HepG2 (cell line): ENCODE results near the gene CDYL2. TPM values are rescaled to one million over a fixed set of nuclear protein-coding genes. Genes with fewer than 3 reads are reported as not detected.

Experiments
- ATAC-seq: fragments of 200-7000 bp; cut with Tn5 transposase; 3 replicates; pipeline ENCODE4 v1.9.1; 2020; ENCODE audit warnings: mild to moderate bottlenecking, moderate library complexity
- BruUV-seq: library from RNA; stranded (reverse); fragments of 400-500 nt; replicated peaks from 2 replicates; lab custom pipeline; 2021; lab: Mats Ljungman, UMichigan
- CTCF ChIA-PET: fragments of 300-600 bp; formaldehyde crosslinking; extraction: SDS; loops from one replicate; lab custom pipeline; 2021; ENCODE audit warnings: low total read pairs, inconsistent platforms, low intra/inter-chr PET ratio; lab: Yijun Ruan, JAX
- POLR2A ChIA-PET: fragments of 350-600 bp; sonication (Branson Sonifier 250); formaldehyde crosslinking; loops from one replicate; lab custom pipeline; 2020; ENCODE audit warnings: antibody characterized with exemption, inconsistent platforms; lab: Yijun Ruan, JAX
- DNase-seq: peaks from one replicate; pipeline ENCODE4 v3.0.0-alpha.2; 2015; ENCODE audit warnings: low spot score
- FAIRE-seq: peaks from 3 replicates; lab custom pipeline; 2011; peaks lifted over from hg19 to GRCh38; lab: Jason Lieb, UNC
- H2AFZ ChIP-seq: one replicate; pipeline ENCODE4 v1.6.1; 2011; ENCODE audit warnings: low read length, inconsistent platforms
- H3K27ac ChIP-seq: fragments of 300-600 bp; 3 replicates; pipeline ENCODE4 v1.8.0; 2011; ENCODE audit warnings: mixed run types, mild to moderate bottlenecking, mixed read lengths, low read length, inconsistent platforms; ENCODE audit not compliant: insufficient read depth; ENCODE audit errors: extremely low read length
- H3K27me3 ChIP-seq, 2 experiments: fragments of 200-600 bp in 1 of 2; 2 replicates in 1 of 2; 3 replicates in 1 of 2; pipeline versions ENCODE4 v1.6.0 to v1.8.0; 2011; ENCODE audit warnings: low read length in 2 of 2, mild to moderate bottlenecking in 2 of 2, moderate library complexity in 2 of 2, inconsistent platforms in 1 of 2; ENCODE audit not compliant: insufficient read depth in 2 of 2, control insufficient read depth in 1 of 2
- H3K36me3 ChIP-seq, 2 experiments: fragments of 200-600 bp in 1 of 2; replicated peaks in 1 of 2; 2 replicates in 1 of 2; 3 replicates in 1 of 2; pipeline versions ENCODE4 v1.5.1 to v1.8.0; 2011; ENCODE audit warnings: low read length in 2 of 2, inconsistent platforms in 1 of 2; ENCODE audit not compliant: insufficient read depth in 2 of 2, control insufficient read depth in 1 of 2
- H3K4me1 ChIP-seq: 2 replicates; pipeline ENCODE4 v1.5.1; 2012; ENCODE audit warnings: low read length, inconsistent platforms; ENCODE audit not compliant: insufficient read depth
- H3K4me2 ChIP-seq: 2 replicates; pipeline ENCODE4 v1.6.0; 2011; ENCODE audit warnings: low read depth, low read length, inconsistent platforms
- H3K4me3 ChIP-seq, 3 experiments: fragments of 200-600 bp in 1 of 3; sonication (generic), shearing (Covaris generic) in 1 of 3; replicated peaks in 1 of 3; 2 replicates each; pipeline ENCODE4 v1.5.1; 2011 to 2016; ENCODE audit warnings: low read length in 3 of 3, inconsistent platforms in 2 of 3, low read depth in 2 of 3, mild to moderate bottlenecking in 2 of 3, control low read depth in 1 of 3, mixed read lengths in 1 of 3; ENCODE audit not compliant: insufficient read depth in 1 of 3
- H3K79me2 ChIP-seq: one replicate; pipeline ENCODE4 v1.6.1; 2011; ENCODE audit warnings: low read length, inconsistent platforms; ENCODE audit not compliant: insufficient read depth
- H3K9ac ChIP-seq: 2 replicates; pipeline ENCODE4 v1.6.0; 2011; ENCODE audit warnings: mild to moderate bottlenecking, low read depth, low read length, inconsistent platforms; ENCODE audit not compliant: insufficient read depth
- H3K9me3 ChIP-seq: 2 replicates; pipeline ENCODE4 v1.5.1; 2012; ENCODE audit warnings: mild to moderate bottlenecking, low read length
- H4K20me1 ChIP-seq: 2 replicates; pipeline ENCODE4 v1.6.0; 2011; ENCODE audit warnings: inconsistent platforms, mild to moderate bottlenecking, low read length, moderate library complexity; ENCODE audit not compliant: insufficient read depth
- BCL6 ChIP-seq: IDR thresholded peaks from 2 replicates; pipeline ENCODE4 v1.6.1; 2016; ENCODE audit warnings: missing genetic modification reagents, missing compliant biosample characterization
- EZH2 ChIP-seq: conservative IDR thresholded peaks from 2 replicates; pipeline ENCODE4 v1.6.1; 2012; ENCODE audit warnings: mild to moderate bottlenecking, low read depth, low read length, moderate library complexity
- GATAD2A ChIP-seq: IDR thresholded peaks from 2 replicates; pipeline ENCODE4 v1.6.1; 2016
- KDM2A ChIP-seq: sonication (generic); formaldehyde crosslinking; IDR thresholded peaks from 2 replicates; pipeline ENCODE4 v1.4.0; 2020; ENCODE audit warnings: low read depth, missing genetic modification reagents, borderline replicate concordance
- MXD4 ChIP-seq: IDR thresholded peaks from 2 replicates; pipeline ENCODE4 v1.6.1; 2016; ENCODE audit warnings: mild to moderate bottlenecking, missing biosample characterization, missing genetic modification reagents
- SETDB1 ChIP-seq: sonication (generic); formaldehyde crosslinking; IDR thresholded peaks from 2 replicates; pipeline ENCODE4 v1.5.1; 2020; ENCODE audit warnings: missing genetic modification reagents, mild to moderate bottlenecking, borderline replicate concordance
- TRIM22 ChIP-seq: fragments of 450-650 bp; IDR thresholded peaks from 2 replicates; pipeline ENCODE4 v1.6.1; 2017
- ZC3H13 ChIP-seq: sonication (generic); formaldehyde crosslinking; IDR thresholded peaks from 2 replicates; pipeline ENCODE4 v1.8.1; 2023; ENCODE audit warnings: mild to moderate bottlenecking, missing genetic modification reagents, moderate library complexity
- ZNF282 ChIP-seq: fragments of 450-650 bp; IDR thresholded peaks from 2 replicates; pipeline ENCODE4 v1.6.1; 2018; ENCODE audit not compliant: partially characterized antibody
- ZNF431 ChIP-seq: sonication (generic); formaldehyde crosslinking; IDR thresholded peaks from 2 replicates; pipeline ENCODE4 v1.9.0; 2022; ENCODE audit warnings: missing genetic modification reagents, low read depth, mild to moderate bottlenecking, borderline replicate concordance
- ZNF670 ChIP-seq: sonication (generic); formaldehyde crosslinking; IDR thresholded peaks from 2 replicates; pipeline ENCODE4 v1.8.0; 2022; ENCODE audit warnings: mild to moderate bottlenecking, missing genetic modification reagents, borderline replicate concordance
- WGBS: methylation state at CpG from one replicate; pipeline ENCODE4 v1.1.6; 2017; ENCODE audit warnings: low lambda C conversion rate; 5-methylcytosine and 5-hydroxymethylcytosine counted together
- in situ Hi-C: cut with HindIII; loops from 2 replicates; pipeline ENCODE4 v1.10.0; 2017; ENCODE audit warnings: low pct_unique_long_range_greater_than_20kb; ENCODE audit not compliant: extremely low pct_ligation_motif_present
- intact Hi-C: fragments of 100-400 bp; cut with micrococcal nuclease; formaldehyde crosslinking; loops from one replicate; pipeline ENCODE4 v1.10.0; 2022; ENCODE audit not compliant: unreplicated experiment
- polyA plus RNA-seq, 8 experiments: library from polyadenylated mRNA; depleted of rRNA in 3 of 8; stranded (reverse) in 7 of 8; unstranded in 1 of 8; fragments of >200 nt; fragmentation: Illumina TruSeq in 4 of 8; extraction: Trizol in 4 of 8; gene quantifications; 2 replicates each; pipeline versions ENCODE4 v1.2.1 to v1.2.3, GENCODE V29; 2011 to 2016; ENCODE audit warnings: low read depth in 4 of 8, missing spikeins in 1 of 8, mixed read lengths in 1 of 8; ENCODE audit not compliant: insufficient read depth in 1 of 8
- total RNA-seq, 5 experiments: library from RNA; depleted of rRNA; stranded (reverse); fragments of >200 nt; fragmentation: Illumina TruSeq; extraction: Trizol; gene quantifications; 2 replicates each; pipeline ENCODE4 v1.2.3, GENCODE V29; 2016; ENCODE audit warnings: low read depth in 1 of 5
- TF ChIP-seq, protein P1 (sequence below): IDR thresholded peaks from 2 replicates; pipeline ENCODE4 v1.6.1; 2016; ENCODE audit warnings: control low read depth

The CDYL2 gene
- total and polyA plus RNA-seq, 2 of the 13 experiments (the other 11 are each of a cell fraction or from before 2014, with no cell fraction given): 0.07 to 0.35 TPM

DNA sequence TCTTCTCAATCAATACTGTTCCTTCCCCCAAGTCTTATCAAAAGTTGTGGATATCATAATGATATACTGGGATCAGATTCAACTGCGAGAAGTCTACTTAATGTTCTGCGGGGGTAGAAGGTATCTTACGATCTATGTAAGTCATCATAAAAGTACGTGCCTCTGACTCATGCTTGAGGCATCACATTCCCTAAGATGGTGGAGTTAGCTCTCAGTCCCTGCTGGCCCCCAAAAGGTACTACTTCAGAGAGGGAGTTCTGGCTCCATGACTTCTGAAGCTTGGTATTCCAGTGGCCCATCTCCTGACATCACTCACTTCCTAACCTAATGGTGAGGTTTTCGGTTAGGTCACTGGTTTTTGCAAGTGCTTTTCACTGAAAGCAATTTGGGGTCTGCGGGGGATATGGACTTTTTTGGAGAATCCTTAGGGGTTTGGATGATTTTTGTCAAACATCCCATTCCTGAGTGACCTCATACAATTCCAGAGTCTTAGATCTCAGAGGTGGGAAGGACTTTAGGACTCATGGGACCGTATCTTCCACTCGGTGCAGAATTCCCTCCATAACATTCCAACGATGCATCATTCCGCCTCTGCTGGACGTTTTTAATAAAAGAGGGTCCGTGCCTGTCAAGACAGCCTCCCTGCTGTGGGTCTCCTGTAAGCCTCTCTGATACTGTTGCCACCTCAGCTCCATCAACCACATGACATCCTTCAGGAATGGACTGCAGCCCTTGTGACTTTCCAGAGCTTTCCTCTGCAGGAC, 189.3 kb downstream of the CDYL2 start (continued):
- TF ChIP-seq TRIM22: no peak

GRCh38 chr16:80612461-80613017, 191.9 kb downstream of the CDYL2 start:
- no peaks in the 10 kb centered on the region for H3K9me3 ChIP-seq
- no peak overlapping the region for H3K4me3 ChIP-seq
- in situ Hi-C loops: no loop called here
- H4K20me1 ChIP-seq: no peaks in the 10 kb centered on the region
- H3K27me3 ChIP-seq: no peaks in the 10 kb centered on the region
- H3K36me3 ChIP-seq: no peaks in the 10 kb centered on the region
- DNase-seq (no peak), FAIRE-seq (no peak), ATAC-seq (no peak)
- no peaks in the 10 kb centered on the region for H3K4me1 ChIP-seq
- no peak overlapping the region for H3K27ac ChIP-seq
- CTCF ChIA-PET: no interaction called here
- H3K4me2 ChIP-seq: no peak overlapping the region
- WGBS: 69% methylated on average over 13 of the region's 13 CpGs
- BruUV-seq: no TSS peak
- H3K9ac ChIP-seq: no peak overlapping the region
- POLR2A ChIA-PET: no interaction called here
- intact Hi-C loops: no loop called here
- no peak for TF ChIP-seq ZNF431 (CRISPR knock-in tag)
- H3K79me2 ChIP-seq: no peaks in the 10 kb centered on the region
- H2AFZ ChIP-seq: no peak overlapping the region

GRCh38 chr16:80611930-80612327, 192.5 kb downstream of the CDYL2 start:
- H3K36me3 ChIP-seq: no peaks in the 10 kb centered on the region
- in situ Hi-C loops: no loop called here
- no peak for TF ChIP-seq GATAD2A
- no peak for TF ChIP-seq KDM2A (CRISPR knock-in tag)
- TF ChIP-seq, protein P1, sequence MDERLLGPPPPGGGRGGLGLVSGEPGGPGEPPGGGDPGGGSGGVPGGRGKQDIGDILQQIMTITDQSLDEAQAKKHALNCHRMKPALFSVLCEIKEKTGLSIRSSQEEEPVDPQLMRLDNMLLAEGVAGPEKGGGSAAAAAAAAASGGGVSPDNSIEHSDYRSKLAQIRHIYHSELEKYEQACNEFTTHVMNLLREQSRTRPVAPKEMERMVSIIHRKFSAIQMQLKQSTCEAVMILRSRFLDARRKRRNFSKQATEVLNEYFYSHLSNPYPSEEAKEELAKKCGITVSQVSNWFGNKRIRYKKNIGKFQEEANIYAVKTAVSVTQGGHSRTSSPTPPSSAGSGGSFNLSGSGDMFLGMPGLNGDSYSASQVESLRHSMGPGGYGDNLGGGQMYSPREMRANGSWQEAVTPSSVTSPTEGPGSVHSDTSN (CRISPR knock-in tag): no peak
- TF ChIP-seq BCL6 (CRISPR knock-in tag): no peak
- TF ChIP-seq MXD4 (CRISPR knock-in tag): no peak
- TF ChIP-seq SETDB1 (CRISPR knock-in tag): no peak
- no peak for TF ChIP-seq ZC3H13 (CRISPR knock-in tag)
- TF ChIP-seq EZH2: no peak
- no peak for TF ChIP-seq ZNF670 (CRISPR knock-in tag)
- TF ChIP-seq ZNF282: no peak

More at GRCh38 chr16:80611930-80612327, 192.5 kb downstream of the CDYL2 start:
- BruUV-seq: no TSS peak
- H3K4me1 ChIP-seq: no peaks in the 10 kb centered on the region
- H3K27ac ChIP-seq: no peak overlapping the region
- no peaks in the 10 kb centered on the region for H3K79me2 ChIP-seq
- no peaks in the 10 kb centered on the region for H4K20me1 ChIP-seq
- ChIA-PET CTCF (no interaction called here), POLR2A (no interaction called here)
- no peak overlapping the region for H2AFZ ChIP-seq
- ATAC-seq (no peak), FAIRE-seq (no peak), DNase-seq (no peak)
- no peak overlapping the region for H3K9ac ChIP-seq
- H3K27me3 ChIP-seq: no peaks in the 10 kb centered on the region
- WGBS: 63% methylated on average over 10 of the region's 11 CpGs
- H3K9me3 ChIP-seq: no peaks in the 10 kb centered on the region
- H3K4me3 ChIP-seq: no peak overlapping the region
- intact Hi-C loops: no loop called here
- no peak overlapping the region for H3K4me2 ChIP-seq
